ENCODE data around the gene AANAT. TPM values are rescaled to one million over a fixed set of nuclear protein-coding genes. Genes with fewer than 3 reads are reported as not detected.

AANAT gene
- total RNA-seq, 1 experiment from 2014 or later, result not detected

GRCh38 chr17:76496464-76496863 is 29.1 kb downstream of the AANAT start:
- DNase-seq, result no peak
- no peaks in the 10 kb centered on the region for H3K27me3 ChIP-seq (ENCODE audit: insufficient read depth, low read depth)
- no peak overlapping the region for H2AFZ ChIP-seq
- intact Hi-C loops (cut with micrococcal nuclease; ENCODE audit: unreplicated experiment), result no loop called here
- ChIA-PET POLR2A (ENCODE audit: unreplicated experiment) (no interaction called here), CTCF (no interaction called here)
- H3F3A ChIP-seq (ENCODE audit: insufficient read depth, low read depth), result no peaks in the 10 kb centered on the region
- H3K9me2 ChIP-seq (ENCODE audit: insufficient read depth), result no peaks in the 10 kb centered on the region
- H3K4me1 ChIP-seq (replicated peaks; ENCODE audit: insufficient read depth), result peaks cover 16% of the 10 kb centered on the region; the same call in 1 of the 2 replicates
- H3K79me2 ChIP-seq (ENCODE audit: low read depth), result no peaks in the 10 kb centered on the region
- no peak overlapping the region for H3K27ac ChIP-seq
- no peaks in the 10 kb centered on the region for H4K20me1 ChIP-seq (ENCODE audit: insufficient read depth)
- no peak overlapping the region for H3K4me2 ChIP-seq
- H3K9me3 ChIP-seq (ENCODE audit: insufficient read depth, low read depth), result no peaks in the 10 kb centered on the region
- TF ChIP-seq CTCF (conservative IDR thresholded peaks at IDR 0.05) (no peak), EZH2 (IDR thresholded peaks at IDR 0.05; ENCODE audit: low read depth) (no peak)
- no TSS peak for BruUV-seq (replicated peaks)
- H3K36me3 ChIP-seq (ENCODE audit: low read depth), result no peaks in the 10 kb centered on the region
- H3K4me3 ChIP-seq, result no peak overlapping the region

GRCh38 chr17:76497699-76497978 is 30.2 kb downstream of the AANAT start:
- CTCF ChIA-PET, result no interaction called here
- Histone ChIP-seq H3K4me1 (replicated peaks; ENCODE audit: insufficient read depth) (peaks cover 16% of the 10 kb centered on the region; the same call in 1 of the 2 replicates), H3K36me3 (ENCODE audit: low read depth) (no peaks in the 10 kb centered on the region), H2AFZ (no peak overlapping the region), H3K9me3 (ENCODE audit: insufficient read depth, low read depth) (no peaks in the 10 kb centered on the region), H3F3A (ENCODE audit: insufficient read depth, low read depth) (no peaks in the 10 kb centered on the region), H3K4me2 (no peak overlapping the region), H3K79me2 (ENCODE audit: low read depth) (no peaks in the 10 kb centered on the region), H3K4me3 (no peak overlapping the region), H3K27me3 (ENCODE audit: insufficient read depth, low read depth) (no peaks in the 10 kb centered on the region), H3K9me2 (ENCODE audit: insufficient read depth) (no peaks in the 10 kb centered on the region), H4K20me1 (ENCODE audit: insufficient read depth) (no peaks in the 10 kb centered on the region), H3K27ac (no peak overlapping the region)
- POLR2A ChIA-PET (ENCODE audit: unreplicated experiment), result no interaction called here
- no TSS peak for BruUV-seq (replicated peaks)
- TF ChIP-seq EZH2 (IDR thresholded peaks at IDR 0.05; ENCODE audit: low read depth) (no peak), CTCF (conservative IDR thresholded peaks at IDR 0.05) (no peak)
- intact Hi-C loops (cut with micrococcal nuclease; ENCODE audit: unreplicated experiment), result no loop called here
- no peak for DNase-seq

GRCh38 chr17:76497979-76498875 is 30.8 kb downstream of the AANAT start:
- BruUV-seq (replicated peaks), result no TSS peak
- Histone ChIP-seq H3K27ac (no peak overlapping the region), H3K9me3 (ENCODE audit: insufficient read depth, low read depth) (no peaks in the 10 kb centered on the region), H3K79me2 (ENCODE audit: low read depth) (no peaks in the 10 kb centered on the region), H3K4me3 (no peak overlapping the region), H3K4me1 (replicated peaks; ENCODE audit: insufficient read depth) (peaks cover 16% of the 10 kb centered on the region; the same call in 1 of the 2 replicates), H3K27me3 (ENCODE audit: insufficient read depth, low read depth) (no peaks in the 10 kb centered on the region), H2AFZ (no peak overlapping the region), H3K4me2 (no peak overlapping the region), H3K9me2 (ENCODE audit: insufficient read depth) (no peaks in the 10 kb centered on the region), H3K36me3 (ENCODE audit: low read depth) (no peaks in the 10 kb centered on the region), H3F3A (ENCODE audit: insufficient read depth, low read depth) (no peaks in the 10 kb centered on the region), H4K20me1 (ENCODE audit: insufficient read depth) (no peaks in the 10 kb centered on the region)
- intact Hi-C loops (cut with micrococcal nuclease; ENCODE audit: unreplicated experiment), result no loop called here
- DNase-seq, result no peak
- TF ChIP-seq EZH2 (IDR thresholded peaks at IDR 0.05; ENCODE audit: low read depth) (no peak), CTCF (conservative IDR thresholded peaks at IDR 0.05) (no peak)
- POLR2A ChIA-PET (ENCODE audit: unreplicated experiment), result no interaction called here
- CTCF ChIA-PET, result interaction anchor here (0.6 kb wide), 1 partner anchor 195 kb away, joined by 4 read pairs; no protein-coding TSS in a partner anchor

Measured in PC-9 (cell line).